HFF-Myc (cell line): ENCODE measurements around the gene RBFOX1.

Experiments used
- DNase-seq: peaks from one replicate; pipeline ENCODE4 v3.0.0-alpha.2; 2011; ENCODE audit warnings: low read depth; ENCODE audit errors: extremely low read depth
- H3K4me3 ChIP-seq: replicated peaks from 2 replicates; pipeline ENCODE4 v1.5.1; 2011; ENCODE audit warnings: low read depth, mild to moderate bottlenecking, control low read depth, low read length
- TF ChIP-seq, protein P1 (sequence below): IDR thresholded peaks from 2 replicates; pipeline ENCODE4 v1.5.1; 2012; ENCODE audit warnings: mild to moderate bottlenecking, low read depth, low read length, control low read depth; ENCODE audit errors: missing control alignments

Gene RBFOX1

DNA sequence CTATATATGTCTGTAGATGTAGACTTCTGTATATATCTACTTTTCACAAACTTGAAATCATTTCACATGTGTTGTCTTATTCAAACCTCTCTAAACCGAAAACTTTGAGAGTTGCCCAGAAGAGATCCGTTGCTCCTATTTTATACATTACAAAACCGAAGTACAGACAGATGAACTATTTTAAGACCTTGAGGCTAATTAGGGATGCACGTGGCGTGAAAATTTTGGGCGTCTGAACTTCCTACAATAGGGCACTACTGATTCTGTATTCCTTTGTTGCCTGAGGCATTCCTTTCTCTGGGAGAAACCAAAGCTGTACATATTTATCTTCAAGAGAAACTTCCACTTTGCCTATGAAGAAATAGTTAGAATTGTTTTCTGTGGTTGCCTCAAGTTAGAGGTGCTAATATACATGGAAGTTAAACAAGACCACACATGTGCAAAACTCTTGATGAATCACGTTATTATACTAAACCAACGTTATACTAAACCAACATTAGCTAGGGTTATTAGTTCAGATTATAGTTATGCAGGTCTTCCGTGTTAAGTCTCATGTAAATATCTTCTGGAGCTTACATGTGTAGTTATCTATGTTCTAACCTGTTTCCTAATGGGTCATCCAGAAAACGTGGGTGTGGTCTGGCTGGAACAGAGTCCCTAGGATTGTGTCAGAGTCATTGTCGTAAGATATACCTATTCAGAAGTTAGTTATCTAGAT, 111.2 kb downstream of the RBFOX1 start:
- H3K4me3 ChIP-seq: no peak overlapping the region
- DNase-seq: no peak
- TF ChIP-seq, protein P1, sequence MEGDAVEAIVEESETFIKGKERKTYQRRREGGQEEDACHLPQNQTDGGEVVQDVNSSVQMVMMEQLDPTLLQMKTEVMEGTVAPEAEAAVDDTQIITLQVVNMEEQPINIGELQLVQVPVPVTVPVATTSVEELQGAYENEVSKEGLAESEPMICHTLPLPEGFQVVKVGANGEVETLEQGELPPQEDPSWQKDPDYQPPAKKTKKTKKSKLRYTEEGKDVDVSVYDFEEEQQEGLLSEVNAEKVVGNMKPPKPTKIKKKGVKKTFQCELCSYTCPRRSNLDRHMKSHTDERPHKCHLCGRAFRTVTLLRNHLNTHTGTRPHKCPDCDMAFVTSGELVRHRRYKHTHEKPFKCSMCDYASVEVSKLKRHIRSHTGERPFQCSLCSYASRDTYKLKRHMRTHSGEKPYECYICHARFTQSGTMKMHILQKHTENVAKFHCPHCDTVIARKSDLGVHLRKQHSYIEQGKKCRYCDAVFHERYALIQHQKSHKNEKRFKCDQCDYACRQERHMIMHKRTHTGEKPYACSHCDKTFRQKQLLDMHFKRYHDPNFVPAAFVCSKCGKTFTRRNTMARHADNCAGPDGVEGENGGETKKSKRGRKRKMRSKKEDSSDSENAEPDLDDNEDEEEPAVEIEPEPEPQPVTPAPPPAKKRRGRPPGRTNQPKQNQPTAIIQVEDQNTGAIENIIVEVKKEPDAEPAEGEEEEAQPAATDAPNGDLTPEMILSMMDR: no peak

DNA sequence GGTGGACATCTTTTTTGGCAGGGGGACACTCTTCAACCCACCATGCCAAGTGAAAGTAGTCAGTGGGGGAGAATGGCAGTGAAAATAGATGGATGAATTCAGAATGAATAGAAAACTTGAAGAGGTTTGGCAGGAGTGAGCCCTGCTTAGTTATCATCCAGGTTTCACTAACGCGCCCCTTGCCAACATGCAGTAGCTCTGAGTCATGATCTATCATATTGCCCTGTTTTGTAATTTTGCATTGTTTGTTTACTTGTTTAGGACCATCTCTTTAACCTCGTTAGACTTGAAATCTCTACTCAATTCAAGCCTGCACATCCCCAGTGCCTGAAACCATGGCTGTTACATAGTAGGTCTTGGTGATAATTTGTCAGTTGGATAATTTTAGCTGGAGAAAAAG, 116.7 kb downstream of the RBFOX1 start:
- no peak overlapping the region for H3K4me3 ChIP-seq
- TF ChIP-seq, protein P1: no peak
- no peak for DNase-seq

DNA sequence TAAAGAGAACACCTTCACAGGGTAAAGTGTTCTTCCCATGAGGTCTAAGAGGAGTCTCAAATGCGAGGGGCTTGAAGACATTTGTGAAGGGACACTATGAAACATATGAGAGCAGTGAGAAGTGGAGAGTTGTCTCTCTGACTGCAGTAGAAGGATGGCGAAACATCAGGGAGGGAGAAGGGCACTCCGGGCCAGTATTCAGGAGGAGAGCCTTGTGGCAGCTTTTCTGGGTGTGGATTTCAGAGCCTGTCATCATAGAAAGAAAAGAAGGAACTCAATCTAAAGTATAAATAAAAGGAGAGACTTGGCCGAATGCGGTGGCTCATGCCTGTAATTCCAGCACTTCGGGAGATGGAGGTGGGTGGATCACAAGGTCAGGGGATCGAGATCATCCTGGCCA, 117.2 kb downstream of the RBFOX1 start:
- no peak for DNase-seq
- H3K4me3 ChIP-seq: no peak overlapping the region
- TF ChIP-seq, protein P1: no peak

DNA sequence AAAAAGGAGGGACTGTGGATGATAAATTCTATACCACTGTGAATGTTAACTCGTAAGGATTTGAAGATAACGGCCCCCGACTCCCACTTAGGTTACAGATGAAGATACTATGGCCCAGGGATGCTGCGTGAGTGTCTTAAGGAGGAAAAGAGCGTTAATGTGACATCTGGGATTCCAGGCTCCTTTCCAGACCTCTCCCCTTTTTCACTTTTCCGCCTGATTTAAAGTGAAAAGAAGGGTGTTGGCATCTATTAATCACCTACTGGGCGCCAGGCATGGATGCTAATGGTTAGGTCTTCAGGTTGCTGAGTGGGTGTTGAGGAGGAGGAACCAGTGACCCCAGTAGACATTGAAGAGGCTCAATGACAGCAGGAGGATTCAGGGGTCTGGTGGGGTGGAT, 117.8 kb downstream of the RBFOX1 start:
- TF ChIP-seq, protein P1: no peak
- no peak for DNase-seq

DNA sequence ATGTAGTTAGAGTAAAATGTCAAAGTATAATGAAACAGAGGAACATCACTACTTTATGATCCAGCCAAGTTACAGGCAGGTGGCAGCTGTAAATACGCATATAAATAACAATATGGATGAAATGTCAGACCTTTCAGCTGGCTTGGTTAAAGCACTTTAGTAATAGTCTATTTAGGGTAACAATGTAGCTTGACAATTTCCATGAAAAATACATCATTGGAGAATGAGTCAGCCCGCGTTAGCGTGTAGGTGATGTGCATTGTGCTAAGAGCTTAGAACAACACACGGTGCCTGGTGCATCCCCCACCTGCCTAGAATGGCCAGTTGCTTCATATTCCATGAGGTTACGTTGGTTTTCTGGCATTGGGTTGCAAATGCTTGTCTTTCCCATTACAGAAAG, 119.4 kb downstream of the RBFOX1 start:
- TF ChIP-seq, protein P1: no peak
- no peak for DNase-seq

More for the DNA sequence above, 117.8 kb downstream of the RBFOX1 start:
- H3K4me3 ChIP-seq: no peak overlapping the region

DNA sequence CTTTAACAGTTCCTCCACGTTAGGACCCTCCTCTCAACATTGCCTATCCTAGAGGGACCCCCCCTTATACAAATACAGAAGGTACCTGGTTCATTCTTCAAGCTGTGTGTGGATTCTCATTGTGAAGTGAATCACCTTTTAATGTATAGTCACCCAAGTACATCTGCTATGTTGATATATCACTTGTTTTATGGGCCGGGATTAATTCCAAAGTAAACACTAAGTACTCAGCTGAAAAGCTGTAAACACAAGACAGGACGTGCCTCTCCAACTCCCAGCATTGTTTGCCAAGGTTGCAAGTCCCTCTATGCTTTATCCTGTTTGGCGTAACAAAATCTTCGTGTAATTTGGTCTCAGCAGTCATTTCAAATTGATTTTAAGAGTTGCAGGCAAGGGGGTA, 123.6 kb downstream of the RBFOX1 start:
- no peak for DNase-seq
- TF ChIP-seq, protein P1: no peak
- no peak overlapping the region for H3K4me3 ChIP-seq

More for the DNA sequence above, 119.4 kb downstream of the RBFOX1 start:
- H3K4me3 ChIP-seq: no peak overlapping the region

DNA sequence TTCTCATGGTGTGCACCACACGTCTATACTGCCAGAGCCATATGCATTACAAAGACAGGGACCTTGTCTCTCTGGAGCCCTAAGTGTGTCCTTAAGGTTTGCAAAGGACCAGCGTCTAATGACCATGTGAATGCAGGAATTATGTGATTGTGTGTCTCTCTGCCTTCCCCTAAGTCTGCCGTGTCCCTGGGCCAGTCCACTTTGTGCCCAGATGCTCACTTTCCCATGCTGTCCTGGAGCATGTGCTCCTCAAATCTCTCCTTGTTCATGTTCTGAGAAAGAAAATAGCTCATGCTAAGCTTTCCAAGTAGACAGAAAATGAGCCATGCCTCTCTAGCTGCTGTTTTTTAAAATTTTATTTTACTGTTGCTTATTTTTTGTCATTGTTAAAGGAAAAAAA, 125.5 kb downstream of the RBFOX1 start:
- no peak for DNase-seq
- no peak overlapping the region for H3K4me3 ChIP-seq
- TF ChIP-seq, protein P1: no peak
